Loucy (cell line): ENCODE measurements around the gene TEX19.
"Not testable (repeated sequence)": the region's sequence is repeated elsewhere in the genome, so short reads cannot be mapped to it uniquely, and the experiment has no call there.

ENCODE experiments used
- H2AFZ ChIP-seq: fragments of 200-600 bp; sonication (generic); 2 replicates; pipeline ENCODE4 v1.6.0; 2016; ENCODE audit warnings: antibody characterized with exemption, mild to moderate bottlenecking, low read length, moderate library complexity
- H3F3A ChIP-seq: fragments of 200-600 bp; 2 replicates; pipeline ENCODE4 v1.6.0; 2016; ENCODE audit warnings: antibody characterized with exemption, low read depth, mild to moderate bottlenecking
- H3K27me3 ChIP-seq: fragments of 200-600 bp; sonication (generic); 2 replicates; pipeline ENCODE4 v1.6.1; 2014; ENCODE audit warnings: low read length, mild to moderate bottlenecking; ENCODE audit not compliant: insufficient read depth, poor library complexity, severe bottlenecking
- H3K36me3 ChIP-seq: fragments of 200-600 bp; sonication (generic); 2 replicates; pipeline ENCODE4 v1.6.1; 2016; ENCODE audit warnings: low read length; ENCODE audit not compliant: insufficient read depth
- H3K4me1 ChIP-seq: fragments of 200-600 bp; sonication (generic); 2 replicates; pipeline ENCODE4 v1.5.1; 2014; ENCODE audit warnings: low read length, mild to moderate bottlenecking; ENCODE audit not compliant: insufficient read depth, poor library complexity, severe bottlenecking
- H3K4me2 ChIP-seq: fragments of 200-600 bp; sonication (generic); 2 replicates; pipeline ENCODE4 v1.6.0; 2014; ENCODE audit warnings: antibody characterized with exemption, low read length, low read depth, mild to moderate bottlenecking; ENCODE audit not compliant: poor library complexity, severe bottlenecking
- H3K4me3 ChIP-seq: fragments of 200-600 bp; sonication (generic); 2 replicates; pipeline ENCODE4 v1.5.1; 2014; ENCODE audit warnings: low read length, mild to moderate bottlenecking, mixed read lengths; ENCODE audit not compliant: poor library complexity, severe bottlenecking
- H3K79me2 ChIP-seq: fragments of 200-600 bp; sonication (generic); 2 replicates; pipeline ENCODE4 v1.6.1; 2014; ENCODE audit warnings: low read length; ENCODE audit not compliant: insufficient read depth
- H3K9ac ChIP-seq: fragments of 200-600 bp; sonication (generic); 2 replicates; pipeline ENCODE4 v1.6.0; 2014; ENCODE audit warnings: mild to moderate bottlenecking, low read depth, low read length, moderate library complexity; ENCODE audit not compliant: poor library complexity, severe bottlenecking
- H3K9me2 ChIP-seq: fragments of 200-600 bp; sonication (generic); replicated peaks from 2 replicates; pipeline ENCODE4 v1.6.1; 2016; ENCODE audit warnings: low read depth, low read length, mixed read lengths
- H3K9me3 ChIP-seq: fragments of 200-600 bp; sonication (generic); 2 replicates; pipeline ENCODE4 v1.6.1; 2014; ENCODE audit warnings: mild to moderate bottlenecking, antibody characterized with exemption, low read length, low read depth; ENCODE audit not compliant: insufficient read depth
- H4K20me1 ChIP-seq: fragments of 200-600 bp; sonication (generic); 2 replicates; pipeline ENCODE4 v1.6.0; 2014; ENCODE audit warnings: antibody characterized with exemption, low read length, mild to moderate bottlenecking; ENCODE audit not compliant: insufficient read depth, poor library complexity, severe bottlenecking
- EZH2phosphoT487 ChIP-seq: fragments of 200-600 bp; IDR thresholded peaks from 2 replicates; pipeline ENCODE4 v1.6.1; 2018; ENCODE audit warnings: antibody characterized with exemption, mild to moderate bottlenecking, moderate library complexity, borderline replicate concordance
- TF ChIP-seq, protein P1 (sequence below): fragments of 200-600 bp; sonication (generic); conservative IDR thresholded peaks from 2 replicates; pipeline ENCODE4 v1.5.1; 2014; ENCODE audit warnings: mild to moderate bottlenecking, antibody characterized with exemption, low read length

The TEX19 gene

DNA sequence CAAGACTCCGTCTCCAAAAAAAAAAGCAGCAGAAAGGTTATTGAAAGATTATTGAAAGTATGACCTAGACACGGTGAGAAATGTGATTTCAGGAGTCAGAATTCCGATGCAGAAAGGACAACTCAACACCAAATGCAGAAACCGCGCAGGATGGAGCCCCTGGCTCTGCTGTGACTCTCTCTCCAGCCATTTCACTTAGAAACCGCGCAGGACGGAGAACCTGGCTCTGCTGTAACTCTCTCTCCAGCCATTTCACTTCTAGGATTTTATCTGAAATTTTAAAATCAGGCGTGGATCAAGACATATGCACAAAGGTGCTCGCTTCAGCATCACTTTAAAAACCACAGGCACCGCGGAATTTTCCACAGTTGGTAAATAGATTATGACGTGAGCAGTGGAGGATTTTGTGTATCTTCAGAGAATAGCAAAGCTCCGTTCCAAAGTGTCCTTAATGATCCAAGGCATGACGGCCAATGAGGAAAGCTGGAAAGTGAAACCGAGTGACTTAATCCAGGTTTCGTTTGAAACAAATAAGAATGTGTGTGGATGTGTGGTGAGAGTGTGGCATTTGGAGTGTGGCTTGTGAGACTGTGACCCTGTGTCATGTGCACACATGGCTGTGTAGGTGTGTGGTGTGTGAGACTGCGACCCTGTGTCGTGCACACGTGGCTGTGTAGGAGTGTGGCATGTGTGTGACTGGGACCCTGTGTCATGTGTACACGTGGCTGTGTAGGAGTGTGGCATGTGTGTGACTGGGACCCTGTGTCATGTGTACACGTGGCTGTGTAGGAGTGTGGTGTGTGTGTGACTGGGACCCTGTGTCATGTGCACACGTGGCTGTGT is 22.0 kb downstream of the TEX19 start:
- Histone ChIP-seq H3K79me2 (no peaks in the 10 kb centered on the region), H2AFZ (no peak overlapping the region), H3F3A (no peaks in the 10 kb centered on the region), H3K36me3 (no peaks in the 10 kb centered on the region), H4K20me1 (no peaks in the 10 kb centered on the region), H3K4me1 (no peaks in the 10 kb centered on the region), H3K9me3 (no peaks in the 10 kb centered on the region), H3K9ac (no peak overlapping the region), H3K27me3 (no peaks in the 10 kb centered on the region), H3K4me2 (no peak overlapping the region), H3K4me3 (no peak overlapping the region), H3K9me2 (no peaks in the 10 kb centered on the region)
- no peak for TF ChIP-seq EZH2phosphoT487
- TF ChIP-seq, protein P1, sequence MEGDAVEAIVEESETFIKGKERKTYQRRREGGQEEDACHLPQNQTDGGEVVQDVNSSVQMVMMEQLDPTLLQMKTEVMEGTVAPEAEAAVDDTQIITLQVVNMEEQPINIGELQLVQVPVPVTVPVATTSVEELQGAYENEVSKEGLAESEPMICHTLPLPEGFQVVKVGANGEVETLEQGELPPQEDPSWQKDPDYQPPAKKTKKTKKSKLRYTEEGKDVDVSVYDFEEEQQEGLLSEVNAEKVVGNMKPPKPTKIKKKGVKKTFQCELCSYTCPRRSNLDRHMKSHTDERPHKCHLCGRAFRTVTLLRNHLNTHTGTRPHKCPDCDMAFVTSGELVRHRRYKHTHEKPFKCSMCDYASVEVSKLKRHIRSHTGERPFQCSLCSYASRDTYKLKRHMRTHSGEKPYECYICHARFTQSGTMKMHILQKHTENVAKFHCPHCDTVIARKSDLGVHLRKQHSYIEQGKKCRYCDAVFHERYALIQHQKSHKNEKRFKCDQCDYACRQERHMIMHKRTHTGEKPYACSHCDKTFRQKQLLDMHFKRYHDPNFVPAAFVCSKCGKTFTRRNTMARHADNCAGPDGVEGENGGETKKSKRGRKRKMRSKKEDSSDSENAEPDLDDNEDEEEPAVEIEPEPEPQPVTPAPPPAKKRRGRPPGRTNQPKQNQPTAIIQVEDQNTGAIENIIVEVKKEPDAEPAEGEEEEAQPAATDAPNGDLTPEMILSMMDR, result no peak

DNA sequence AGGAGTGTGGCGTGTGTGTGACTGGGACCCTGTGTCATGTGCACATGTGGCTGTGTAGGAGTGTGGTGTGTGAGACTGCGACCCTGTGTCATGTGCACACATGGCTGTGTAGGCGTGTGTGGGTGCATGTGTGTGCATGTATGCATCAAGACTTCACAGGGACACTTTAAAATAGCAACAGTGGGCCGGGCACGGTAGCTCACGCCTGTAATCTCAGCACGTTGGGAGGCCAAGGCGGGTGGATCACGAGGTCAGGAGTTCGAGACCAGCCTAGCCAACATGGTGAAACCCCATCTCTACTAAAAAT is 22.6 kb downstream of the TEX19 start:
- not testable (repeated sequence) for H4K20me1 ChIP-seq, H2AFZ ChIP-seq, H3F3A ChIP-seq, H3K36me3 ChIP-seq, H3K4me2 ChIP-seq, H3K27me3 ChIP-seq, H3K4me1 ChIP-seq, H3K9ac ChIP-seq, H3K79me2 ChIP-seq, H3K9me2 ChIP-seq, H3K4me3 ChIP-seq, H3K9me3 ChIP-seq

DNA sequence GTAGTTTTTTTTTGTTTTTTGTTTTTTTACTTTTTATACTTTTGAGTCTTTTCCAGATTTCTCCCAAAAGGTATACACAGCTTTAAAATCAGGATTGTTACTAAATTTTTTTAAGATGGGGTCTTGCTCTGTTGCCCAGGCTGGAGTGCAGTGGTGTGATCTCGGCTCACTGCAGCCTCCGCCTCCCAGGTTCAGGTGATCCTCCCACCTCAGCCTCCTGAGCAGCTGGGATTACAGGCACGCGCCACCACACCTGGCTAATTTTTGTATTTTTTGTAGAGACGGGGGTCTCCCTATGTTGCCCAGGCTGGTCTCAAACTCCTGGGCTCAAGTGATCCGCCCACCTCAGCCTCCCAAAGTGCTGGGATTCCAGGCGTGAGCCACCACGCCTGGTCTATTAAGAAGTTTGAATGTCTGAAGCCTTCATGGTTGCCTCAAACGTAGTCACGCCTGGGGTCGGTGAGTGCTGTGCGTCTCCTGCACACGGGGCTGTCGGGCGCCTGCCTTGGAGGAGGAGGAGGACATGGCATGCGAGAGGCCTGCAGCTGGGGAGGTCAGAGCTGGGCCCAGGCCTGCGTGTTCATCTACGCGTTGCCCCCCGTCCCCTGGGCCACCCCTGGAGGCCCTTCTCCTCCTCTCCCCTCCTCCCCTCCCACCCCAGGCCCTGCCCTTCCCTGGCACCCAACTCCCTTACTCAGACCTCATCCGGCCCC is 23.3 kb downstream of the TEX19 start:
- H3K36me3 ChIP-seq, H3K4me2 ChIP-seq, H3K9ac ChIP-seq, H3K27me3 ChIP-seq, H2AFZ ChIP-seq, H3K79me2 ChIP-seq, H3K4me1 ChIP-seq, H3K4me3 ChIP-seq, H3F3A ChIP-seq, H3K9me2 ChIP-seq, H4K20me1 ChIP-seq, H3K9me3 ChIP-seq: not testable (repeated sequence)

DNA sequence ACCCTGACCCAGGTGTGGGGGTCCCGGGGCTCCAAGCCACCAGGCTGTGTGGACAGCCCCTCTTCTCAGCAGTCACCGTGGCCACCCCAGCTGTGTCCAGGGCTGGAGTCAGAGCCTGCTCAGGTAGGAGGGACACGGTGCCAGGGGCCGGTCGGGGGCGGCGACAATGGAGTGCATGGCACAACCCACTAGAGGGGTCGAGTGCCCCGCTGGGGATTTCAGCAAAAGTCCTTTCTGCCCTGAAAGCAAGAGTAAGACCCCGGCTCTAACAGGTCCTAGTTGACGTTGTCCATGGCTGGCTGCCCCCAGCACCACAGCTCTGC is 23.8 kb downstream of the TEX19 start:
- no peak for TF ChIP-seq EZH2phosphoT487
- TF ChIP-seq, protein P1, result no peak
- Histone ChIP-seq H3K4me2 (no peak overlapping the region), H3F3A (no peaks in the 10 kb centered on the region), H3K27me3 (no peaks in the 10 kb centered on the region), H3K9me2 (no peaks in the 10 kb centered on the region), H3K9me3 (no peaks in the 10 kb centered on the region), H3K4me3 (no peak overlapping the region), H2AFZ (no peak overlapping the region), H3K36me3 (no peaks in the 10 kb centered on the region), H3K9ac (no peak overlapping the region), H3K79me2 (no peaks in the 10 kb centered on the region), H4K20me1 (no peaks in the 10 kb centered on the region), H3K4me1 (no peaks in the 10 kb centered on the region)
